ENCODE data around the gene PPDPF.

DNA sequence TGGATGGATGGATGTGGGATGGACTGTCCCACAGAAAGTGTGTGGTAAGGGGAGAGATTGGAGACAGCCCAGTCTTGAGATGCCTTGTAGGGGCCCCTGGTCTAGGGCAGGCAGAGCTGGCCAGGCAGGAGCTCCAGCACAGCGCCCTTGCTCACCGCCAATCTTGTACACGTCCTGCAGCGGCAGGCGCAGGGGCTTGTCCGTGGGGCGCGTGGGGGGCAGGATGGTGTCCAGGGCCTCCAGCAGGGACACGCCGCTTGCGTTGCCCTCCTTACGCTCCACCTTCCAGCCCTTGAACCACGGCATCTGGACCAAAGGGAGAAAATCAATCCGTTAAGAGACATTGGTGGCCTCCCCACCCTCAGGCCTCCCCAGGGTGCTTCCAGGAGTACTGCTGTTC lies 27.6 kb upstream of the PPDPF start:
- TF ChIP-seq POLR2A (IDR thresholded peaks at IDR 0.05; ENCODE audit: low read depth, low read length) (no peak), EZH2 (IDR thresholded peaks at IDR 0.05; ENCODE audit: borderline replicate concordance, low read depth, low read length, severe bottlenecking) (no peak), POLR2AphosphoS5 (IDR thresholded peaks at IDR 0.05; ENCODE audit: insufficient read depth, low read depth, low read length) (no peak), FOS (IDR thresholded peaks at IDR 0.05; ENCODE audit: borderline replicate concordance, insufficient read depth, low read length) (no peak)
- TF ChIP-seq, protein P1, sequence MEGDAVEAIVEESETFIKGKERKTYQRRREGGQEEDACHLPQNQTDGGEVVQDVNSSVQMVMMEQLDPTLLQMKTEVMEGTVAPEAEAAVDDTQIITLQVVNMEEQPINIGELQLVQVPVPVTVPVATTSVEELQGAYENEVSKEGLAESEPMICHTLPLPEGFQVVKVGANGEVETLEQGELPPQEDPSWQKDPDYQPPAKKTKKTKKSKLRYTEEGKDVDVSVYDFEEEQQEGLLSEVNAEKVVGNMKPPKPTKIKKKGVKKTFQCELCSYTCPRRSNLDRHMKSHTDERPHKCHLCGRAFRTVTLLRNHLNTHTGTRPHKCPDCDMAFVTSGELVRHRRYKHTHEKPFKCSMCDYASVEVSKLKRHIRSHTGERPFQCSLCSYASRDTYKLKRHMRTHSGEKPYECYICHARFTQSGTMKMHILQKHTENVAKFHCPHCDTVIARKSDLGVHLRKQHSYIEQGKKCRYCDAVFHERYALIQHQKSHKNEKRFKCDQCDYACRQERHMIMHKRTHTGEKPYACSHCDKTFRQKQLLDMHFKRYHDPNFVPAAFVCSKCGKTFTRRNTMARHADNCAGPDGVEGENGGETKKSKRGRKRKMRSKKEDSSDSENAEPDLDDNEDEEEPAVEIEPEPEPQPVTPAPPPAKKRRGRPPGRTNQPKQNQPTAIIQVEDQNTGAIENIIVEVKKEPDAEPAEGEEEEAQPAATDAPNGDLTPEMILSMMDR (IDR thresholded peaks at IDR 0.05; ENCODE audit: extremely low read depth in 1 of 2, insufficient read depth in 1 of 2, low read depth in 1 of 2, low read length in 2 of 2), result no peak
- TF ChIP-seq, protein P2, sequence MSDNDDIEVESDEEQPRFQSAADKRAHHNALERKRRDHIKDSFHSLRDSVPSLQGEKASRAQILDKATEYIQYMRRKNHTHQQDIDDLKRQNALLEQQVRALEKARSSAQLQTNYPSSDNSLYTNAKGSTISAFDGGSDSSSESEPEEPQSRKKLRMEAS (IDR thresholded peaks at IDR 0.05; ENCODE audit: insufficient read depth, insufficient read length), result no peak
